Esophagus squamous epithelium (tissue), 4 donors: ENCODE results near the gene ZNF608.

Experiments
- CTCF ChIP-seq, 6 experiments: fragments of 450-650 bp in 4 of 6; fragments of 200-600 bp in 2 of 6; sonication (generic) in 2 of 6; IDR thresholded peaks; one replicate each; pipeline ENCODE4 v1.5.1; 2016 to 2019; ENCODE audit warnings: antibody characterized with exemption in 6 of 6, mild to moderate bottlenecking in 4 of 6, moderate library complexity in 4 of 6
- POLR2A ChIP-seq, 4 donors: fragments of 450-650 bp; IDR thresholded peaks; one replicate each; pipeline ENCODE4 v1.6.1; 2017; ENCODE audit warnings: antibody characterized with exemption in 4 of 4, mild to moderate bottlenecking in 4 of 4, moderate library complexity in 3 of 4

GRCh38 chr5:124742521-124742920, 3.9 kb downstream of the ZNF608 start:
- TF ChIP-seq CTCF (IDR thresholded peaks at IDR 0.05): no peak
- TF ChIP-seq POLR2A (IDR thresholded peaks at IDR 0.05): no peak
